ENCODE results near the gene WNT16.

GRCh38 chr7:121384265-121384664 lies 55.5 kb downstream of the WNT16 start:
- TF ChIP-seq GATA3 (IDR thresholded peaks at IDR 0.05; ENCODE audit: low read depth, low read length) (no peak), GATA2 (IDR thresholded peaks at IDR 0.05; ENCODE audit: low read depth, low read length) (no peak)
